HEK293T (cell line): ENCODE data around the gene TAF1B.

Experiments
- ARNT ChIP-seq: fragments of 450-650 bp; IDR thresholded peaks from 2 replicates; pipeline ENCODE4 v1.6.1; 2017; ENCODE audit warnings: mild to moderate bottlenecking
- FOXK2 ChIP-seq: fragments of 450-650 bp; IDR thresholded peaks from 2 replicates; pipeline ENCODE4 v1.6.1; 2016; ENCODE audit warnings: mild to moderate bottlenecking
- FOXM1 ChIP-seq: fragments of 450-650 bp; IDR thresholded peaks from 2 replicates; pipeline ENCODE4 v1.6.1; 2017; ENCODE audit warnings: mild to moderate bottlenecking, borderline replicate concordance
- L3MBTL2 ChIP-seq: fragments of 450-650 bp; conservative IDR thresholded peaks from 2 replicates; pipeline ENCODE4 v1.6.1; 2016; ENCODE audit warnings: mild to moderate bottlenecking
- NFRKB ChIP-seq: fragments of 450-650 bp; IDR thresholded peaks from 2 replicates; pipeline ENCODE4 v1.6.1; 2016; ENCODE audit warnings: mild to moderate bottlenecking, moderate library complexity

GRCh38 chr2:9844036-9844483 lies 786 bp downstream of the TAF1B start:
- no peak for TF ChIP-seq NFRKB
- TF ChIP-seq ARNT = no peak
- no peak for TF ChIP-seq FOXM1
- TF ChIP-seq L3MBTL2 = no peak
- TF ChIP-seq FOXK2 = no peak
